Osteocyte (in vitro differentiated cells): ENCODE data around the gene KAZN. TPM values are rescaled to one million over a fixed set of nuclear protein-coding genes. Genes with fewer than 3 reads are reported as not detected.

ENCODE experiments used
- DNase-seq: peaks from one replicate; pipeline ENCODE4 v3.0.0; 2021; ENCODE audit warnings: mixed read lengths; ENCODE audit not compliant: unreplicated experiment; ENCODE audit errors: extremely low spot score
- H3K27ac Mint-ChIP-seq: one replicate; pipeline ENCODE4 v1.8.0; 2021; ENCODE audit warnings: mild to moderate bottlenecking, mixed read lengths; ENCODE audit not compliant: unreplicated experiment
- H3K27me3 Mint-ChIP-seq: one replicate; pipeline ENCODE4 v1.8.0; 2021; ENCODE audit warnings: mixed read lengths; ENCODE audit not compliant: unreplicated experiment
- H3K36me3 Mint-ChIP-seq: one replicate; pipeline ENCODE4 v1.8.0; 2021; ENCODE audit warnings: mixed read lengths; ENCODE audit not compliant: unreplicated experiment
- H3K4me1 Mint-ChIP-seq: one replicate; pipeline ENCODE4 v1.8.0; 2021; ENCODE audit warnings: mixed read lengths; ENCODE audit not compliant: unreplicated experiment
- H3K4me3 Mint-ChIP-seq: one replicate; pipeline ENCODE4 v1.8.0; 2021; ENCODE audit warnings: mild to moderate bottlenecking, moderate library complexity, mixed read lengths; ENCODE audit not compliant: unreplicated experiment
- H3K9me3 Mint-ChIP-seq: one replicate; pipeline ENCODE4 v1.8.0; 2021; ENCODE audit warnings: mixed read lengths; ENCODE audit not compliant: unreplicated experiment
- CTCF ChIP-seq: fragments of 200-600 bp; sonication (generic); IDR thresholded peaks from 2 replicates; pipeline ENCODE4 v1.5.0; 2021; ENCODE audit warnings: antibody characterized with exemption, mild to moderate bottlenecking, moderate library complexity
- total RNA-seq: library from RNA; stranded (reverse); gene quantifications from 2 replicates; pipeline ENCODE4 v1.2.1, GENCODE V29; 2021

Gene KAZN
- total RNA-seq, 1 donor from 2014 or later, result 47.1 TPM

GRCh38 chr1:14773396-14774025 is 175.0 kb downstream of the KAZN start:
- DNase-seq, result no peak
- no peak for TF ChIP-seq CTCF
- no peaks in the 10 kb centered on the region for H3K4me1 Mint-ChIP-seq
- no peaks in the 10 kb centered on the region for H3K27me3 Mint-ChIP-seq
- no peak overlapping the region for H3K4me3 Mint-ChIP-seq
- no peak overlapping the region for H3K27ac Mint-ChIP-seq
- no peaks in the 10 kb centered on the region for H3K36me3 Mint-ChIP-seq
- no peaks in the 10 kb centered on the region for H3K9me3 Mint-ChIP-seq

GRCh38 chr1:14774225-14774624 is 175.7 kb downstream of the KAZN start:
- no peaks in the 10 kb centered on the region for H3K4me1 Mint-ChIP-seq
- no peaks in the 10 kb centered on the region for H3K27me3 Mint-ChIP-seq
- no peak overlapping the region for H3K4me3 Mint-ChIP-seq
- H3K36me3 Mint-ChIP-seq, result no peaks in the 10 kb centered on the region
- DNase-seq, result no peak
- H3K27ac Mint-ChIP-seq, result no peak overlapping the region
- H3K9me3 Mint-ChIP-seq, result no peaks in the 10 kb centered on the region
- no peak for TF ChIP-seq CTCF

GRCh38 chr1:14774988-14775387 is 176.5 kb downstream of the KAZN start:
- H3K9me3 Mint-ChIP-seq, result no peaks in the 10 kb centered on the region
- no peaks in the 10 kb centered on the region for H3K4me1 Mint-ChIP-seq
- no peaks in the 10 kb centered on the region for H3K27me3 Mint-ChIP-seq
- H3K36me3 Mint-ChIP-seq, result no peaks in the 10 kb centered on the region
- TF ChIP-seq CTCF, result no peak
- no peak overlapping the region for H3K27ac Mint-ChIP-seq
- no peak for DNase-seq
- H3K4me3 Mint-ChIP-seq, result no peak overlapping the region

- no peaks in the 10 kb centered on the region for H3K9me3 Mint-ChIP-seq
- H3K27ac Mint-ChIP-seq, result no peak overlapping the region
- no peak overlapping the region for H3K4me3 Mint-ChIP-seq
- TF ChIP-seq CTCF, result no peak
- no peaks in the 10 kb centered on the region for H3K36me3 Mint-ChIP-seq
- H3K27me3 Mint-ChIP-seq, result no peaks in the 10 kb centered on the region
- DNase-seq, result no peak
- H3K4me1 Mint-ChIP-seq, result no peaks in the 10 kb centered on the region
Measured at GRCh38 chr1:14775434-14775833, 176.9 kb downstream of the KAZN start.

GRCh38 chr1:14777516-14778506 is 179.3 kb downstream of the KAZN start:
- Mint-ChIP-seq H3K27ac (no peak overlapping the region), H3K9me3 (no peaks in the 10 kb centered on the region), H3K27me3 (peaks cover 1% of the 10 kb centered on the region), H3K36me3 (no peaks in the 10 kb centered on the region), H3K4me3 (no peak overlapping the region), H3K4me1 (no peaks in the 10 kb centered on the region)
- no peak for TF ChIP-seq CTCF
- DNase-seq, result no peak
